Osteoblast (primary cell): ENCODE measurements around the gene SLC26A6. TPM values are rescaled to one million over a fixed set of nuclear protein-coding genes. Genes with fewer than 3 reads are reported as not detected.

Experiments used
- DNase-seq: peaks from one replicate; pipeline ENCODE4 v3.0.0; 2011; ENCODE audit warnings: low spot score, mixed read lengths; ENCODE audit not compliant: insufficient read length; ENCODE audit errors: missing footprints
- H2AFZ ChIP-seq: 2 replicates; pipeline ENCODE4 v1.6.0; 2011; ENCODE audit warnings: mild to moderate bottlenecking, low read length
- H3K27ac ChIP-seq: 2 replicates; pipeline ENCODE4 v1.5.1; 2011; ENCODE audit warnings: mild to moderate bottlenecking, low read depth, low read length, moderate library complexity
- H3K27me3 ChIP-seq: 2 replicates; pipeline ENCODE4 v1.6.0; 2012; ENCODE audit warnings: mild to moderate bottlenecking, control low read depth, inconsistent platforms, low read length, moderate library complexity; ENCODE audit not compliant: insufficient read depth
- H3K36me3 ChIP-seq: 2 replicates; pipeline ENCODE4 v1.5.1; 2011; ENCODE audit warnings: mild to moderate bottlenecking, low read length, control low read depth, moderate library complexity; ENCODE audit not compliant: insufficient read depth
- H3K4me1 ChIP-seq: 2 replicates; pipeline ENCODE4 v1.5.1; 2011; ENCODE audit warnings: mild to moderate bottlenecking, low read length, control low read depth, moderate library complexity; ENCODE audit not compliant: insufficient read depth
- H3K4me2 ChIP-seq: 2 replicates; pipeline ENCODE4 v1.6.0; 2011; ENCODE audit warnings: mild to moderate bottlenecking, low read length; ENCODE audit not compliant: insufficient read depth
- H3K4me3 ChIP-seq: fragments of 200-600 bp; sonication (generic); 3 replicates; pipeline ENCODE4 v1.5.1; 2012; ENCODE audit warnings: mild to moderate bottlenecking, low read length, inconsistent platforms; ENCODE audit not compliant: insufficient read depth
- H3K79me2 ChIP-seq: 2 replicates; pipeline ENCODE4 v1.6.0; 2012; ENCODE audit warnings: mild to moderate bottlenecking, low read length, control low read depth, inconsistent platforms; ENCODE audit not compliant: insufficient read depth
- H3K9me3 ChIP-seq: 2 replicates; pipeline ENCODE4 v1.5.1; 2011; ENCODE audit warnings: low read depth, low read length, control low read depth
- H4K20me1 ChIP-seq: 2 replicates; pipeline ENCODE4 v1.6.0; 2012; ENCODE audit warnings: mild to moderate bottlenecking, low read length, control low read depth; ENCODE audit not compliant: insufficient read depth
- total RNA-seq: library from RNA; depleted of rRNA; stranded (reverse); fragments of >200 nt; gene quantifications from 2 replicates; pipeline ENCODE4 v1.2.3, GENCODE V29; 2012
- TF ChIP-seq, protein P1 (sequence below): IDR thresholded peaks from 2 replicates; pipeline ENCODE4 v1.5.1; 2011; ENCODE audit warnings: mild to moderate bottlenecking, low read depth, low read length, moderate library complexity; ENCODE audit errors: extremely low read depth

SLC26A6 gene
- total RNA-seq, 1 donor, result 30.8 TPM

DNA sequence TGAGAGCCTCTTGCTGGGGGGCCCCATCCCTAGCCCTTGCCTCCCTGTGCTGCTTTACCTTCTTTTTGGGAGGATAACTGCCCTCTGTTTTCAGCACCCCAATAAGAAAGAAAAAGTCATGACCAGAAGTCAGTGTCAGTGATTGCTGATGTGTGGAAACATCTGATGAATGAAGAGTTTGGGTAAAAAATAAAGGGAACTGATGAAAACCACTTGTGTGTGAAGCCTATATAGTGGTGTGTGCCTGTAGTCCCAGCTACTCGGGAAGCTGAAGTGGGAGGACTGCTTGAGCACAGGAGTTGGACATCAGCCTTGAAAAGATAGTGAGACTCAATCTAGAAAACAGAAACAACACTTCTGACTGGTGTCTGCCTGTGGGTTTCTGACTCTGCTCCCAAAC lies 37.3 kb upstream of the SLC26A6 start:
- Histone ChIP-seq H4K20me1 (no peaks in the 10 kb centered on the region), H3K27me3 (no peaks in the 10 kb centered on the region), H3K79me2 (no peaks in the 10 kb centered on the region), H3K9me3 (no peaks in the 10 kb centered on the region), H3K4me2 (no peak overlapping the region), H3K36me3 (peaks cover 11% of the 10 kb centered on the region), H3K4me1 (no peaks in the 10 kb centered on the region), H3K4me3 (no peak overlapping the region), H2AFZ (no peak overlapping the region), H3K27ac (no peak overlapping the region)
- peak; percentile 6 for DNase-seq
- TF ChIP-seq, protein P1, sequence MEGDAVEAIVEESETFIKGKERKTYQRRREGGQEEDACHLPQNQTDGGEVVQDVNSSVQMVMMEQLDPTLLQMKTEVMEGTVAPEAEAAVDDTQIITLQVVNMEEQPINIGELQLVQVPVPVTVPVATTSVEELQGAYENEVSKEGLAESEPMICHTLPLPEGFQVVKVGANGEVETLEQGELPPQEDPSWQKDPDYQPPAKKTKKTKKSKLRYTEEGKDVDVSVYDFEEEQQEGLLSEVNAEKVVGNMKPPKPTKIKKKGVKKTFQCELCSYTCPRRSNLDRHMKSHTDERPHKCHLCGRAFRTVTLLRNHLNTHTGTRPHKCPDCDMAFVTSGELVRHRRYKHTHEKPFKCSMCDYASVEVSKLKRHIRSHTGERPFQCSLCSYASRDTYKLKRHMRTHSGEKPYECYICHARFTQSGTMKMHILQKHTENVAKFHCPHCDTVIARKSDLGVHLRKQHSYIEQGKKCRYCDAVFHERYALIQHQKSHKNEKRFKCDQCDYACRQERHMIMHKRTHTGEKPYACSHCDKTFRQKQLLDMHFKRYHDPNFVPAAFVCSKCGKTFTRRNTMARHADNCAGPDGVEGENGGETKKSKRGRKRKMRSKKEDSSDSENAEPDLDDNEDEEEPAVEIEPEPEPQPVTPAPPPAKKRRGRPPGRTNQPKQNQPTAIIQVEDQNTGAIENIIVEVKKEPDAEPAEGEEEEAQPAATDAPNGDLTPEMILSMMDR, result no peak

GRCh38 chr3:48664929-48665328 lies 29.7 kb upstream of the SLC26A6 start:
- H3K9me3 ChIP-seq, result no peaks in the 10 kb centered on the region
- H2AFZ ChIP-seq, result no peak overlapping the region
- H3K4me1 ChIP-seq, result peaks cover 18% of the 10 kb centered on the region
- TF ChIP-seq, protein P1, result no peak
- H3K27me3 ChIP-seq, result no peaks in the 10 kb centered on the region
- H3K27ac ChIP-seq, result peak overlapping the region; percentile 99
- H4K20me1 ChIP-seq, result peaks cover 6% of the 10 kb centered on the region
- no peak overlapping the region for H3K4me2 ChIP-seq
- DNase-seq, result peak; percentile 27
- H3K36me3 ChIP-seq, result no peaks in the 10 kb centered on the region
- H3K4me3 ChIP-seq, result no peak overlapping the region
- H3K79me2 ChIP-seq, result no peaks in the 10 kb centered on the region

- Histone ChIP-seq H2AFZ (peak overlapping the region; percentile 59), H3K9me3 (no peaks in the 10 kb centered on the region), H3K4me2 (peak overlapping the region; percentile 99), H3K4me3 (peak overlapping the region; percentile 85), H3K4me1 (peaks cover 18% of the 10 kb centered on the region), H3K27ac (peak overlapping the region; percentile 99), H4K20me1 (peaks cover 6% of the 10 kb centered on the region), H3K27me3 (no peaks in the 10 kb centered on the region), H3K79me2 (no peaks in the 10 kb centered on the region), H3K36me3 (no peaks in the 10 kb centered on the region)
- TF ChIP-seq, protein P1, result no peak
- no peak for DNase-seq
Measured at GRCh38 chr3:48664313-48664644, 29.0 kb upstream of the SLC26A6 start.

- H4K20me1 ChIP-seq, result peaks cover 6% of the 10 kb centered on the region
- DNase-seq, result peak; percentile 100
- TF ChIP-seq, protein P1, result peak; percentile 86
Measured at GRCh38 chr3:48663489-48664312, 28.4 kb upstream of the SLC26A6 start.

More at GRCh38 chr3:48663489-48664312, 28.4 kb upstream of the SLC26A6 start:
- Histone ChIP-seq H3K9me3 (no peaks in the 10 kb centered on the region), H3K79me2 (no peaks in the 10 kb centered on the region), H3K27me3 (no peaks in the 10 kb centered on the region), H3K4me3 (peak overlapping the region; percentile 85), H3K4me1 (peaks cover 18% of the 10 kb centered on the region), H3K27ac (peak overlapping the region; percentile 99), H3K4me2 (peak overlapping the region; percentile 99), H2AFZ (peak overlapping the region; percentile 92), H3K36me3 (no peaks in the 10 kb centered on the region)
